ENCODE data around the gene IMMT. TPM values are rescaled to one million over a fixed set of nuclear protein-coding genes. Genes with fewer than 3 reads are reported as not detected.

Gene IMMT
- total and polyA plus RNA-seq, 2 experiments from 2014 or later = 71.0 to 96.7 TPM

- Mint-ChIP-seq H3K9me3 (no peaks in the 10 kb centered on the region), H3K4me1 (no peaks in the 10 kb centered on the region), H3K36me3 (ENCODE audit: low read depth) (peaks cover 53% of the 10 kb centered on the region), H3K4me3 (no peak overlapping the region), H3K27me3 (ENCODE audit: insufficient read depth, low read depth, poor library complexity) (no peaks in the 10 kb centered on the region), H3K27ac (no peak overlapping the region)
- TF ChIP-seq ZNF331 (CRISPR knock-in tag; IDR thresholded peaks at IDR 0.05; ENCODE audit: low read depth) (no peak), STAT1 (IDR thresholded peaks at IDR 0.05; ENCODE audit: unreplicated experiment) (no peak), POLR2AphosphoS5 (IDR thresholded peaks at IDR 0.05; ENCODE audit: low read depth) (no peak)
- Histone ChIP-seq H3K4me1 (ENCODE audit: insufficient read depth) (no peaks in the 10 kb centered on the region), H3K27ac (ENCODE audit: low read depth) (no peak overlapping the region), H3K9me2 (ENCODE audit: insufficient read depth) (no peaks in the 10 kb centered on the region), H3K79me2 (replicated peaks; ENCODE audit: insufficient read depth) (peaks cover 33% of the 10 kb centered on the region), H3F3A (replicated peaks; ENCODE audit: low read depth) (no peaks in the 10 kb centered on the region), H4K20me1 (replicated peaks; ENCODE audit: insufficient read depth) (peaks cover 15% of the 10 kb centered on the region; the same call in 1 of the 2 replicates), H2AFZ (no peak overlapping the region), H3K27me3 (ENCODE audit: insufficient read depth) (no peaks in the 10 kb centered on the region), H3K4me3 (no peak overlapping the region), H3K36me3 (ENCODE audit: insufficient read depth) (peaks cover 31% of the 10 kb centered on the region), H3K4me2 (no peak overlapping the region)
- ATAC-seq = no peak
- no peak for DNase-seq (ENCODE audit: low spot score)
Measured at GRCh38 chr2:86175828-86176227, 19.4 kb downstream of the IMMT start.

- no peak for ATAC-seq
- no peaks in the 10 kb centered on the region for H3F3A ChIP-seq (replicated peaks; ENCODE audit: low read depth)
- Mint-ChIP-seq H3K27ac (no peak overlapping the region; the same call in 1 of the 2 replicates), H3K9me3 (no peaks in the 10 kb centered on the region), H3K36me3 (ENCODE audit: low read depth) (peaks cover 54% of the 10 kb centered on the region), H3K27me3 (ENCODE audit: insufficient read depth, low read depth, poor library complexity) (no peaks in the 10 kb centered on the region), H3K4me3 (no peak overlapping the region), H3K4me1 (no peaks in the 10 kb centered on the region)
- TF ChIP-seq STAT1 (IDR thresholded peaks at IDR 0.05; ENCODE audit: unreplicated experiment) (no peak), POLR2AphosphoS5 (IDR thresholded peaks at IDR 0.05; ENCODE audit: low read depth) (no peak), ZNF462 (CRISPR knock-in tag; IDR thresholded peaks at IDR 0.05) (no peak), CREB1 (CRISPR knock-in tag; IDR thresholded peaks at IDR 0.05; ENCODE audit: low read depth) (no peak), ZNF114 (CRISPR knock-in tag; IDR thresholded peaks at IDR 0.05) (no peak)
- H3K27ac ChIP-seq (ENCODE audit: low read depth) = no peak overlapping the region
- peaks cover 37% of the 10 kb centered on the region; the same call in 1 of the 2 replicates for H3K36me3 ChIP-seq (ENCODE audit: insufficient read depth)
- no peak overlapping the region for H3K4me2 ChIP-seq
- peaks cover 14% of the 10 kb centered on the region; the same call in 1 of the 2 replicates for H4K20me1 ChIP-seq (replicated peaks; ENCODE audit: insufficient read depth)
- no peak for DNase-seq (ENCODE audit: low spot score)
- no peaks in the 10 kb centered on the region for H3K27me3 ChIP-seq (ENCODE audit: insufficient read depth)
- H3K4me1 ChIP-seq (ENCODE audit: insufficient read depth) = no peaks in the 10 kb centered on the region
- H2AFZ ChIP-seq = no peak overlapping the region
- no peaks in the 10 kb centered on the region for H3K9me2 ChIP-seq (ENCODE audit: insufficient read depth)
- peaks cover 24% of the 10 kb centered on the region; the same call in 1 of the 2 replicates for H3K79me2 ChIP-seq (replicated peaks; ENCODE audit: insufficient read depth)
- H3K4me3 ChIP-seq = no peak overlapping the region
Measured at GRCh38 chr2:86174445-86174844, 20.8 kb downstream of the IMMT start.
